SHP77 (cell line): ENCODE measurements around the gene RGMA.

Experiments used
- DNase-seq, 2 experiments: peaks; one replicate each; lab custom pipeline; 2025; lab: John Stamatoyannopoulos, UW

RGMA gene

DNA sequence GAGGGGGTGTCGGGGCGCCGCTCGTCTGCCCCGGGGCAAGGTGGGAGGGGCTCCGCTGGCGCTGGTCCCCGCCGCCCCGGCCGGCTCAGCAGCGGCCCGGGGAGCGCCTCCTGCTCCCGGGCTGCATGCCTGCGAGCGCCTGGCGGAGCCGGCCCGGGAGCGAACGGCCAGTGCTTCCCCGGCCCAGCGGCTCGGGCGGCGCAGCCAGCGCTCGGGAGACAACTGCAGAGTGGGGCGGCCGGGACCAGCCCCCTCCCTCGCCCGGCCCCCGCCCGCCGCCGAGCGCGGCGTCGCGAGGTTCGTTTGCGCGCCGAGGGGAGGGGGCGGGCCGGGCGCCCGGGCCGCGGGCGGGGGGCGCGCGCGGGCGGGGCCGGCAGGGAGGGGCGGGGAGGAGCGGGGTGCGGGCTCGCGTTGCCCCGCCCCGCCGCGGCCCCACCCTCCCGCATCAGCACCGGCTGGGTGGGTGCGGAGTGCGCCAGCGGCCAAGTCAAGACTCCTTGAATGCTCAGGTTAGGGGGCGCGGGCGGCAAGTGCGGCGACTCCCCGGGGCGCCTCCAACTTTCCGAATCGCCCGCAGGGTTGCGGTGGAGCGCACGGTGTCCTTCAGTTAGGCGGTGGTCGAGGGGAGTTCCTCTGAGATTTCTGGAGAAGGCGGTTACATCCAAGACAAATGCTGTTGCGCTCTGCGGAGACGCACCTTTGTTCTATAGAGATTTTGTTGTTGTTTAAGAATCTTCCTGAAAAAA, at the start of gene RGMA:
RGMA (minus strand) TSS at position 231 of the 746 bp plus-strand sequence. CDS start 279 bp downstream, outside the sequence.
- no peak for DNase-seq

- no peak for DNase-seq
Measured at GRCh38 chr15:93136606-93137005, 47.6 kb upstream of the RGMA start.

DNA sequence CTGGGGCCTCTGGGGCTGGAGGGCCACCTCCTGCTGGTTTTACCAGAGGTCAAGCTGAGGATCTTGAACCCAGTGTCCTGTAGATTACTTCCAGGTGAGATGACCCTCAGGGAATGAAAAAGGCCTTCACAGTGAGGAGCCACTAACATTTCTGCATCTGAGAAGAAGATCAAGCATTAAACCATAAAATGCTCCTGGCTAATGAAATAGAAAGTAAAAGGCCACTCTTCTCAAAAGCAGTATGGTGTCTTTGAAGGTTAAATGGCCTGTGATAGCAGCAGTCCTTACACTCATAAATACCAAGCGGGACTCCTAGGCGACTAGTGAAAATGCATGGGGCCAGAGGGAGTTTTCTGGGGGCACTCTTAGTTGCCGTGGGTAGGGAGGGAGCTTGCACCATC, 47.0 kb upstream of the RGMA start:
- no peak for DNase-seq

GRCh38 chr15:93135459-93135858, 46.4 kb upstream of the RGMA start:
- no peak for DNase-seq

DNA sequence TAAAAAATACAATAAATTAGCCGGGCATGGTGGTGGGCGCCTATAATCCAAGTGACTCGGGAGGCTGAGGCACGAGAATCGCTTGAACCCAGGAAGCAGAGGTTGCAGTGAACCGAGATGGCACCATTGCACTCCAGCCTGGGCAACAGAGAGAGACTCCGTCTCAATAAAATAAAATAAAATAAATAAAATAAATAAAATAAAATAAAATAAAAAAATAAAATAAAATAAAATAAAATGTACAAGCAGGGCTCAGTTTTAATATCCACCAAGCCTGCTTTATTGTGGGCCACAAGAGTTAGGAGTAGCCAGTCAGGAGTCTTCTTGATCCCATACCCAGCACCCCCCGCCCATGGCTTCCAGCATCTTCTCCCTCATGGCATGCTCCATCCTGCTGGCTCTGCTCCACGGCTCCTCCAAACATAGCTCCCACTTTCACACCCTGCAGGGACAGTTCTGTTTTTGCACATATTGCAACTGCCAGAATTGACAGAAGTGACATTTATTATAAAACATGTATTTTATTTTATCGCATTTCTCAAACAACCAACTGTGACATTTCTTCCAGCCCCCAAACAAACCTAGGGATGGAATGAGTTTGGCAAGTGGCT, 42.6 kb upstream of the RGMA start:
- no peak for DNase-seq

- no peak for DNase-seq
Measured at GRCh38 chr15:93129702-93130488, 40.9 kb upstream of the RGMA start.

DNA sequence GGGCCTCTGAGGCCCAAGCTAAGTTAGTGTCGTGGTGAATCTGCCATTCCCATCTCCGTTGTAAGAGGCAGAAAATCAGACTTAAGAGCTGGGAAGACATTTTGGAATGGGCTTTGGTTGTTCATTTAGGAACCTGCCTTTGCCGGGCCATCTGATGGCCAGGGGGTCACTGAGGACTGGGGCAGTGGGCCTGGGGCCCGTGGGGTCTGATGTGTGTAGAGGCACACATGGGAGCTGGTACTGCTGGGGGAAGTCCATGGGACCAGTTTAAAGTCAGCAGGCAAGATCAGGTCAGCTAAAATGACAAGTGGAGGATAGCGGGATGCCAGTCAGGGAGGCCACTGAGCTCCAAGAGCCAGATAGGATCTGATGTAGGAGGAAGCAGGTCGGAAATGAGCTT, 38.3 kb upstream of the RGMA start:
- no peak for DNase-seq

GRCh38 chr15:93126599-93126998, 37.6 kb upstream of the RGMA start:
- DNase-seq = no peak

DNA sequence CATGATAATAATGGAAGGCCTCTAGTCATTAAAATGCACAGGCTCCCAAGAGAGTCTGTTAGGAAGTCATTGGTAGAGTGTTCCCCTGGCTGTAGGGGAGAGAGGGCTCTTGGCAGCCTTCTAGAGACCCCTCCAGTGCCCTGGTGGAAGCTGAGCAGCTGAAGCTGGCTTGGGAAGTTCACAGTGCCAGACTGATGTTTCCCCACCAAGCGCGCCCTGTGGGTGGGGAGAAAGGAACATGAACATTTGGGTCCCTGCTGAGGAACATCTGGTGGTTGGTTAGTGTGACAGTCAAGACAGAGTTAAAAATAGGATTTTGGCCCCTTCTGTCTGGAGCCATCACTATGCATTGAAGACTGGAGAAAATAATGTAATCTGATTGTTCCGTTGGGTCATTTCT, 37.1 kb upstream of the RGMA start:
- DNase-seq = no peak

- no peak for DNase-seq
Measured at GRCh38 chr15:93124126-93124525, 35.1 kb upstream of the RGMA start.

GRCh38 chr15:93121973-93122910, 33.2 kb upstream of the RGMA start:
- no peak for DNase-seq

DNA sequence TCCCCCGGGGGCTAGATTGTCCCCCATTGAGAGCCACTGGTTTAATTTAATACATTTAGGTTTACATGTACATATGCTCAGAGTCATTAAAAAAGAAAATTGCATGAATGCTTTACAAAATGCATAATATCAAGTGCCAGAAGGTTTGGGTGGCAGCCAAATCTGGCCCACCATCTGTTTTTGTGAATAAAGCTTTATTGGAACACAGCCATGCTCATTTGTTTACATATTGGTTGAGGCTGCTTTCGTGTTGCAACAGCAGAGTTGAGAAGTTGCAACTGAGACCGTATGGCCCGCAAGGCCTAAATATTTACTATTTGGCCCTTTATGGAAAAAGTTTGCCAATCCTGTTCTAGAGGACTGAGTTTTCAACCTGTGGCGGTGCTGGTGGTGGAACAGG, 32.1 kb upstream of the RGMA start:
- no peak for DNase-seq

DNA sequence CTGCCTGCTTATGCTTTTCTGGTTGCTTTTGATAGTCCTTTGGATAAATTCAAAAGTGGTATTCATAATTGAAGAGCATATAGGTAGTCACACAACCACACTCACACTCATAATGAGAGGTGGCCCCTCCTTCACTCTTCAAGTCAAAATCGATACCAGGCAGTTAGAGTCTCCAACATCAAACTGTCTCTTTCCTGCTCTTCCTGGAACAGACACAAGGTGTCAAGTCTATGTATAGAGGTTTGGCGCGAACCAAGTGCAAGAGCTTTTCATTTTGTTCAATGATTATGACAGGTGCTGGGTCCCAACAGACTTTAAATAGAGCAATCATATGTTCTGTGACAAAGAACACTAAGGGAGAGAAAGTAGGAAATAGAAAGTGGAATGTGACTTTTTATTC, 29.9 kb upstream of the RGMA start:
- no peak for DNase-seq

DNA sequence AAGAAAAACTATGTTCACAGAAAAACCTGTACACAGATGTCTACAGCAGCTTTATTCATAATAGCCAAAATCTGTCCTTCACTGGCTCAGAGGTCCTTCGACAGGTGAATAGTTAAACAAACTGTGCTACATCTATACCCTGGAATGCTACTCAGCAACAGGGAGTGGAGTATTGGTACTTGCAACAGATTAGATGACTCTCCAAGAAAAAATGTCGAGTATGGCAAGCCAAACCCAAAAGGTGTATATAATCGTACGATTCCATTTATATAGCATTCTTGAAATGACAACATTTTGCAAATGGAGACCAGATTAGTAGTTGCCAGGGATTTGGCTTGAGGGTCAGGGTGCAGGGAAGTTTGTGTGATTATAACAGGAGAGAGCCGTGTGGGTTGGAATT, 22.4 kb upstream of the RGMA start:
- DNase-seq = no peak

DNA sequence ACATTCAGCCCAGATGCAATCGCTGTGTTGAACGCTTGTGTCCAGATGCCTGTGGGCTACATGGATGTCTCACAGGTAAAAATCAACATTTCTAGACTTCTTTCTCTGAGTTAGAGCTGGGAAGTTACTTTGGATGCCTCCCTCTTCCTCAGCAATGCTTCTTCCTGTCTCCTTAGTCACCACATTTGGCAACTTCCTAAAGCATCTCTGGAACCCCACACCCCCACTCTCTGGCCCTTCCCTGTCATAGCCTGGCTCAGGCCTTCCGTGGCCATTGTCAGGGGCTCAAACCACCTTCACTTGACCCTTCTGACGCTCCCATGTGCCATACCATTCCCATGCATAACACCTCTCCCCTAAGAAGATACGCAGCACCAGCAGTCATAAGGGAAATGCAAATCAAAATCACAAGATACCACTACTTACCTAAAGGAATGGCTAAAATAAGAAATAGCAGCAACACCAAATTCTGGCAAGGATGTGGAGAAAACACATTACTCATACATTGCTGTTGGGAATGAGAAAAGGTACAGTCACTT, 21.6 kb upstream of the RGMA start:
- DNase-seq = no peak

DNA sequence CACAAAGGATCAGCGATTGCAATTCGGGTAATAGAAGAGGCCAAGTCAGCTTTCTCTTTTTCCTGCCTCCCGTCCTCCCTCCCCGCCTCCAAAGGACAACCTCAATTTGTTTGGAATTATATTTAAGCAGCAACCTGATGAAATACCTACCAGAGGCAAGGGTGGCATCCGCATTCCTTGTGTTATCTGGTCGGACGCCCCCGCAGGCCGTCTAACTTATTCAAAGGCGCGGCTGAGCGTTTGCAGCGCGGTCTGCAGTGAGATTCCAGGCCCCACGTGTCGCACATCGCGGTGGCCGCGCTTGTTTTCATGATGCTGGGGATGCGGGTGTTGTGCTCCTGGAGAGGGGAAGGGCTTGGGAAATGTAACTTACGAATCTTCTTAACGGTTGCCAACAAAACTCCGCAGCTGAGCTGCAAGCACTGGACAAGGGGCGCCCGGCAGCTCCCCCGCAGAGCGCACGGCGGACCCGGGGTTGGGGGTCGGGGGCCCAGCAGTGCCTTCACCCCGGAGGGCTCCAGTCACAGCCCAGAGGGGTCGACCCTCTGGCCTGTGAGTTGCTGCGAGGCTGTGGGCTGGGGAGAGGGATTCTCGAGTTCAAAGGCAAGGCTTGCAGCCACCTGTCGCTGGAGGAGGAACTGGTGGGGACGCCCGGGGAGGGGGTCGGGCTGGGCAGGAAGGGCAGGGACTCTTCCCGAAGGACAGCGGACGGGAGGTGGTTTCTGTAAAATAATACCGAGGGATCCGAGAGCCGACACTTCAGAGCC, 20.5 kb upstream of the RGMA start:
- DNase-seq = no peak

DNA sequence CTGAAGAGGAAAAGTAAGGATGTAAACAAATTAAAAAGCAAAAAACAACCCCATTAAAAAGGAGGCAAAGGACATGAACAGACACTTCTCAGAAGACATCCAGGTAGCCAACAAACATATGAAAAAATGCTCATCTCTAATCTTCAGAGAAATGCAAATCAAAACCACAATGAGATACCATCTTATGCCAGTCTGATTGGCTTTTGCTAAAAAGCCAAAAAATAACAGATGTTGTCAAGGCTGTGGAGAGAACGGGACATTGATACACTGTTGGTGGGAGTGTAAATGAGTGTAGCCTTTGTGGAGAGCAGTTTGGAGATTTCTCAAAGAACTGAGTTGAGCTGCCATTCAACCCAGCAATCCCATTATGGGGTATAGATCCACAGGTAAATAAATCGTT, 18.6 kb upstream of the RGMA start:
- DNase-seq = no peak

- DNase-seq = no peak
Measured at GRCh38 chr15:93105485-93105884, 16.5 kb upstream of the RGMA start.

GRCh38 chr15:93103823-93104222, 14.8 kb upstream of the RGMA start:
- DNase-seq = no peak

GRCh38 chr15:93102211-93102610, 13.2 kb upstream of the RGMA start:
- no peak for DNase-seq

DNA sequence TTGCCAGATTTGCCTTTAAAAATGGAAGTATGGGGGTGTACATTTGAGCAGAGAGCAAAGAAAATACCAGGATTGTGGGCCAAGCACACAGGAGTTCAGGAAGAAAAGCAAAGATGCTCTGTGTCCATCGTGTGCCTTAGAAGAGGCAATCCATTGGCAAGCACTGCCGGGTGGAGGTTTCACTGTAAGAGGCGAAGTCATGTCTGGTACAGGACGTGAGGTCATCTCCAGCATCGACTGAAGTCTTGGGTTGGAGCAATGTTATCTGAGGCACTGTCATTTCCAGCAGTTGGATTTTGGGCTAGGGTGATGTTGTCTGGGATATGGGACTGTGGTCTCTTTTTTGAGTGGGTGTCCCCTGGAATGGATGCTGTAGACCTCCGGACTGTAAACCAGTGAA, 4.8 kb upstream of the RGMA start:
- DNase-seq = no peak
